ENCODE data around the gene KIAA0040.

GRCh38 chr1:175195281-175195680, 2.7 kb upstream of the KIAA0040 start:
- TF ChIP-seq EZH2 (IDR thresholded peaks at IDR 0.05; ENCODE audit: insufficient read depth, poor library complexity, severe bottlenecking), result no peak
- TF ChIP-seq EZH2phosphoT487 (IDR thresholded peaks at IDR 0.05; ENCODE audit: insufficient read depth, low read depth), result no peak

All from GM23248 (cell line).